Measurements from ENCODE around the gene ERBB4.
A peak's percentile ranks its signal among the peaks of the same experiment; 100 is the strongest.

ERBB4 gene

DNA sequence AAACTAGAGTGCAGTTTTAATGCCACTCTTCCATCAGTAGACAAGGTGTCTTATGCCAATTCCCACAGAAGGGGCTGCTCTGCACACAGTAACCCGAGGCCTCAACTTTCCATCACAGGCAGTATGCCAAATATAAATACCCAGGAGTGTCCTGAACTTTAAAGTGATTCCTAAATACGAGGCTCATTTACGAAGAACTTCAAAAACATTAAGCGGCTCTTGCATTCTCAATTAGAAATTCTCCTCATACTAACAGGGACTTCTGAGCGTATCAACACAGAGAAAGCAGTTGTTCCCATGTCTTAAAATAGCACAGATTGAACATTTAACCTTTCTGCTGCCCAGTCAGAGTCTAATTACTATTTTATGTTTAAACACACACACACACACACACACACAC lies 638.6 kb downstream of the ERBB4 start:
- no peak for DNase-seq

DNA sequence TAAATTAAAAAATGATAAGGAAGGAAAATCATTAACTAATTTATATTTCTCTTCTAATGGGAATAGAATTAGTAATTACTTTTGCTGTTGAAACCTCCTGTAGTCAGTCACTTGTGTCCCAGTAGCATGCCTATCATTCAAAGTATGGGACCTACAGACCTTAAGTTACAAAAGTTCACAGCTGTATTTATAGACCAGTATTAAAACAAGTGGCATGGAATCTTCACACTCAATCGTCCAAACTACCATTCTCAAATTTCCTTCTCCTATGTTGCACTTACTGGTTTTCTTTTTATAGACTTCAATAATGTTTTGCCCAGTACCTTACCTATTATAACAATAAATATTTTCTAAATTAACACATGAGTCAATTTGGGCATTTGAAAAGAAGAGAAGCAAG lies 639.9 kb downstream of the ERBB4 start:
- DNase-seq: no peak

DNA sequence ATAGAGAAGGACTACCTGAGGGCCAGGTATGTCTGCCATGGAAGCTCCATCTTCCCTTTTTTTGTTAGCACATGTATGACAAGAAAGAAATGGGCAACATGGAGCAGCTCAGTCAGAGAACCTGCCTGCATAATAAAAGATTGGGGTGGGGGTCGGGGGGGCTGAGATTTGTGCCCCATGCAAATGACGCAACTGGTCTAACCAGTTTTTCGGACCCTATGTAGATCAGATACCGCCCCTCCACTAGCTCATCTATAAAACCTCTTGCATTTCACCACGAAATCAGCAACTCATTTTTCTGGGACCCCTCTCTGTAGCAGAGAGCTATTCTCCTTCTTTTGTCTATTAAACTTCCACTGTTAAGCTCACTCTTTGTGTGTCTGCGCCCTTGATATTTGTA lies 657.2 kb downstream of the ERBB4 start:
- DNase-seq: no peak

DNA sequence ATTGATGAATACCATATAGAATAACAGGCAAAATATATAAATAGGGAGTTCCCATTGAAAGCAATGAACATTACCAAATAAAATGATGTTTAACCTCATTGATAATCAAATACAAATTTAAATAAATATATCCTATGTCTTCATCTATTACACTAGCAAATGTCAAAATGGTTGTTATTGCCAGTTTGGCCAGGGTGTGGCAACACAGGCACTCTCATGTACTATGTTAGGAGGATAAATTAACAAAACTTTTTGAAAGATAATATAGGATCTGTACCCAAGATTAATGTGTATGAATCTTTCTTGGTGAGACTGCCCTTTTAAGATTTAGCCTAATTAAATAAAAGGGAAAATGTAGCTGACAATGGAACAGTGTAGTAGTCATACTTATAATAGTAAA lies 659.3 kb downstream of the ERBB4 start:
- DNase-seq: no peak

DNA sequence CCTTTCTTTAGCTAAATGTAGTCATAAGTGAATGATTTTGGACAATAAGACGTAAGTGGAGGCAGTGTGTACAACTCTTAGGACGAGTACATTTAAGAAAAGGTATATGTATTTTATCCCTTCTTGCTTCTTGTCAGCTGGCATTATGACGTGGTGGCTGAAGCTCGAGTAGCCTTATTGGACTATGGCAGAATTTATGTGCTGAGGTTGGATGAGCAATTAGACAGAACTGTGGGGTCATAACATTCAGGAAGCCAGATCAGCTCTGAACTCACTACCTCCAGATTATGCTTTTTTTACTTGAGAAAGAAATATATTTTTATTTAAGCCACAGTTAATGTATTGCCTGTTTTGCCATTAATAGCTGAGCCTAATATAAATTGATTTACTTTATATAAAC lies 661.5 kb downstream of the ERBB4 start:
- DNase-seq: no peak

DNA sequence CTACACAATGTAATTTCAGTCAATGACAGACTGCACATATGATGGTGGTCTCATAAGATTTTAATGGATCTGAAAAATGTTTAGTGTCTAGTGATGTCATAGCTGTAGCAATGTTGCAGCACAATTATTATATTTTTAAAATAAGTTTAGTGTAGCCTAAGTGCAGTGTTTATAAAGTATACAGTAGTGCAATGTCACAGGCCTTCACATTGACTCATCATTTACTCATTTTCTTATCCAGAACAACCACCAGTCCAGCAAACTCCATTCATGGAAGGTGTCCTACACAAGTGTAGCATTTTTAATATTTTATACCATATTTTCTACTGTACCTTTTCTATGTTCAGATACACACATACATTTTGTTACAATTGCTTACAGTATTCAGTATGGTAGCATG lies 663.1 kb downstream of the ERBB4 start:
- no peak for DNase-seq

DNA sequence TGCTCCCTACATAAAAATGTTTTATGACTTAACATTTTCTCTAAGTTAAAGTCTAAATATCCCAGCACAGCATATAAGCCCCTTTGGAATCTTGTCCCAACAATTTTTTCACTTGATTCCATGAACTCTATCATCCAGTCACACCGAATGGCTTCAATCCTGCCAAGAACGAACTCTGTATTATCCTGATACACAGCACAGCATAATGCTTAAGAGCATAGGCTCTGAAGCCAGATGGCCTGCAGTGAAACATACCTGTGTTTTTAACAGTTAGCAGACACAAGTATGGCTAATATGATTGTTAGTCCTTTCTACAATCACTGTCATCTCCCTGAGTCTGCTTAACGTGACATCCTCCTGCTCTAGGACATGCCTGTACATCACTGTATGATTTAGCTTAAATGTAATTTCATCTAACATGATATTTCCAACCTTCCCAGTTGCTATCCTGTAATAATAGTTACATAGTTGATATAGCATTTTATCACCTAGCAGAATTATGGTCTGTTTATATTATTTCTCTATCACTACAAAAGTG lies 669.5 kb downstream of the ERBB4 start:
- DNase-seq: no peak

DNA sequence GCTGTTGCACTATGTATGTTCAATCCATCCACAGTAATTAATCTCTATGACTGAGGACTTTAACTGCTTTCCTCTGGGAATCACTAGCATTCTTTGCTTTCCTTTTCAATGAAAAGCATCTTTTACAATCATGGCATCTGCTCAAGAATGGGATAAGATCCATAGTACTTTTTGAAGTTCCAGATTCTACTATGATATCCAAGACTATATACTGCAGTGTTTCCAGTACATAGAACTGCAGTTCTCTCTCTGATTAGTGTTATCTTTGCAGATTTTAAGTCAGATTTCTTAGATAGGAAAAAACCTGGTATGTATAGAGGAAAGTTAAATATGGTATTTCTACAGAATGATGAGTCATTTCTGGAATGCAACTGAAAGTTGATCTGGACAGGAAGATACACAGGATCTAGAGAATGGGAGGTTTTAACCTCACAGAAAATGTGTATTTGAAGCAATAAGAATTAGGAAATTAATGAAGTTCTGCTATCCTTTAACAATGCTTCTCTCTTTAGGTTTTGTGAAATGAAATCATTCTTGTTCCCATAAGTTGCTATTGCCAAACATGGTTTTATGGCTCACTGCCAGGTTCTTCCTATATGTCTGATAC lies 670.7 kb downstream of the ERBB4 start:
- DNase-seq: peak; percentile 22

DNA sequence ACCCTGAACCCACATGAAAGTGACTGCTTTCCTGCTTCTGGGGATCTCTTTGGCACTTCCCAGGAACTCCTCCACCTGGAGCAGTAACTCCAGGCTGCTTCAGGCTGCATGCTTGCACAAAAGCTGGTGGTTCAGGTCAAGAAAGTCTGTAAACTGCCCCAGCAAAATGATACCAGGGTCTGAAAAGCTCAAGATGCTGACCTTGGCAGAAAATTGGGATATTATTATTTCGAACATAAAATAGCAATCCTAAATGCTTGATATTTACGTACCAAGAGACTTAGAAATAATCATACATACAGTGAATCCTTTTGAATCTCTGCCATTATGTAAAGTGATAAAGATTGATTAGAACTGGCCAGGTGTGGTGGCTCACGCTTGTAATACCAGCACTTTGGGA lies 674.3 kb downstream of the ERBB4 start:
- DNase-seq: no peak

DNA sequence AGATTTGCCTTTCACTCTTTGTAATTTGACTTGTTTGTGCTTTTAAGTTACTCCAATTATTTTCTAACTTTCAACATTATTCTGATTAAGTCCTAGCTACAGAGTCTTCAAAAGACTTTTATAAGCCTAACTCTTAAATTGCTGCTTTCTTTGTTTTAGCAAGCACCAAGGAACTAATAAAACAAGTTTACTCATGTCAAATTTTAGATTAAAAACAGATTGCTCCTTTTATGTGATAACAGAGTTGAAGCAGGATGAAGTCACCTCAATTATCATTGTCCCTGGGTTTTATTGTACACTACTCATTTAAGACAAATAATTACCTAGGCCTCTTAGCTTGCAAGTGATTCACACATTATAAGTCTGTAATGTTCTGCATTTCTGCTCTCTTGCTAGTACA lies 678.4 kb downstream of the ERBB4 start:
- DNase-seq: no peak

DNA sequence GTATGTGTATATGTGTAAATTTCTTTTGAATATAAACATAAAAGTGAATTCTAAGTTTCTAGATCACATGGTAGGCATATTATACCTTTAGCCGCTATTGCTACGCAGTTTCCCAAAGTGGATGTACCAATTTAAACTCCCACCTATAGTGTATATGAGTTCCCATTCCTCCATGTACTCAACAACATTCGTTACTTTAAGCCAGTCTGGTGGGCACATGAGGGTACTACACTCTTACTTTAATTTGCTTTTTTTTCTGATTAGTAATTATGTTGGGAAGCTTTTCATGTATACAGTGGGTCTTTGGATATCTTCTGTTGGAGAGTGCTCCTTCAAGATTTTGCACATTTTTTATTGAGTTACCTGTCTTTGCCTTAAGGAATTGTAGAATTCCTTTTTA lies 683.8 kb downstream of the ERBB4 start:
- DNase-seq: no peak

DNA sequence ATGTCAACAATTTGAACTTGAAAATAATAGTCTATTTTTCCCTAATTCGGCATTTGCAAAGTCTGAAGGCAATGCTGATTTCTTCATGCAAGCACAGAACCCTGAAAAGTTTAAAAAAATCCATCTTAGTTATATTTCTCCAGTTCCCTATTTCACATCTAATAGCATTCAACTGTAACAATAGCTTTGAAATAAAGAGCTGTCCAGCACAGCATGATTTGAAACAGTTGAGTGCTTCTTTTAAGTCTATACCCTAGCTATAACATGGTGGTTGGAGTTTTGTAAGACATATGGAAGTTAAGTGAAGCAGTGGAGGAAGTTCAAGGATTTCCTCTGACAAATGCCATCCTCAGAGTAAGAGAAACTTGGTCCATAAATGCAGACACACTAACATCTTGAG lies 691.9 kb downstream of the ERBB4 start:
- no peak for DNase-seq

DNA sequence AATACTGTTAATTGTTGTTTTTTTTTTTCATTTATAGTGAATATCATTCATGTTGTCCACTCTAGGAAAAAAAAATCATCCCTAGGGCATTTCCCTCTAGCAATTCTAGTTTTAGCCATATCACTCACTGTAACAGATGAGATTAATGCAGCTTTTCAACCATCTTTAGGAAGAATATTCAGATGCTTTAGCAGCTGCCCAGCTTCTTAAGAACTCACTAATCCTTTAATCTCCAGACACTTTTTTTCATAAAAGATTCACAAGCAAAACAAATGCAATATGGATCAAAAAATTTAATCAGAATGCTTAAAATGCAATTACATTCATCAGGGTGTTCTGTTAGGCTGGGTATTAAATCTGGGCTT lies 692.6 kb downstream of the ERBB4 start:
- DNase-seq: no peak

DNA sequence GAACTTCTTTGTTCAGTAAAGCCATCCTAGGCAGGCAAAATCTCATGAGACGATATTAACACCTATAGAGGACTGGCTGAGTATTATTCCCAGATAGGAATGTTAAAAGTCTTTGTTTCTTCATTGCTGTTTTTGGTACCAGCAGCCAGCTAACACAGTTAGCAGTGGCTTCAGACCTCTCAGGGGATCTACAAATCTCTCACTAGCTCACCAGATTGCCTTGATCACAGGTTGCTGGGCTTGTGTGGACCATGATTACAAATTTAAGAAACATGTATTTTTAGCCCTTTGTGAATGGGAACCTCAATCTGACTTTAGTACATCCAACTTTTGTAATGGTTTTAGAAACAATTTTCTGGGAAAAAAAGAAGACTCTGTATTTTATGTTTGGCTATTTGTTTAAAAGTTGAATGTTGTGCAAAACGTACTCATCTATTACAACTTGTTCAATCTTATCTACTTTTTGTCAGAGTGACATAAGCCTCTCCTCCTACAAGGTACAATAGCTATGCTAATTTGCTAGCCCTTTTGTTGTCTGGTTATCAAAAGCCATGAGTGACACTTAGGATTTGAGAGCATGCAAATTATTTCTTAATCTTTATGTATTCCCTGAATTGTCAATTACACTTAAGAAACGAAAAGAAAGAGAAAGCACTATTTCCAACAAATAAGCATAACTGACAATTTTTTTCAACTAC lies 693.1 kb downstream of the ERBB4 start:
- no peak for DNase-seq

DNA sequence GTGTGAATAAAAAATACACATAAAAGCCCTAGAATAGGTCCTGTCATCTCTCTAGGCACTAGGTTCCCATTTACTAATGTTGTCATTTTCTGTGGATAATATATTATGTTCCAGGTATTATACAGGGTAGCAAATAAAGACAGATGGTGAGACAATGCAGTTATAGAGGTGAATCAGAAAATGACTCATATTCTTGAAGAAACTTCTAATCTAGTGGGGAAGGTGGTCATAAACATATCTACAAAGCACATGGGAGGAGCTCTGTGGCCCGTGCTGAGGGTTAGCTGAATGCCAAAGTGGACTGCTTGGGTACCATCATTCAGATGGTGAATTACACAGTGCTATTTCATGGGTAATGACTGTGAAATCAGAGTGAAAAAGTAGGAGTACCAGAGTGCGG lies 700.9 kb downstream of the ERBB4 start:
- DNase-seq: no peak

DNA sequence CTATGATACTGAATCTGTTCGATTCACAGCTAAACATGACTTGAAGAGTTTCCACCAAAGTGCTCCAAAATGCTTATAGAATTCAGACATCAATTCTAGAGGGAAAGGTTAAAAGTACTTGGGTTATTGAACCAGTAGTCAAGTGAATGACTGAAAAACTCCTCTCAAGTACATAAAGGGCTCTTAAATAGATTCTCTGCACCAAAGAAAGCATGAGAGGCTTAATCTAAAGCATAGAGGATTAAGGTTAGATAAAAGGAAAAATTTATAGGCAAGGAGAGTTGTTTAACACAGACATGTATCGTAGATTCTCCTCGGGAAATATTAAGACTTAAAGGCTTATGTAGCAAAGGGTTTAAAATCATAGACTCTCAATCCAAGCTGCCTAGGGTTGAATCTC lies 701.4 kb downstream of the ERBB4 start:
- no peak for DNase-seq

DNA sequence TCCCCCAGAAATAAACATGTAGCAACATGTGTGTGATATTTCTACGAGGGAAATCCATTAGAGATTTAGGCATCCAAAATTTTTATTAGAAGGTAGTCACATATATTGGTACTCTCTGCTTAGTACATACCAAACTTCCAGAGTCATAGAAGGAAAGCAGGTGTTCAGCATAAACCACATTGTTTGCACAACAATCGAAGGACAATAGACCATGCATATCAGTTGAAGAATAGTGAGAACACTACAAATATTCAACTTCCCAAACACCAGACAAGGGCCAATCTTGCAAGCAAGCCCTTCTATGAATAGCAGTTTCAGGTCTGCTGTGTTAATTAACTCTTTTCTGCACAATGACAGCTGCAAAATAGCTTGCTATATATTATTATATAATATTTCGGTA lies 702.2 kb downstream of the ERBB4 start:
- no peak for DNase-seq

DNA sequence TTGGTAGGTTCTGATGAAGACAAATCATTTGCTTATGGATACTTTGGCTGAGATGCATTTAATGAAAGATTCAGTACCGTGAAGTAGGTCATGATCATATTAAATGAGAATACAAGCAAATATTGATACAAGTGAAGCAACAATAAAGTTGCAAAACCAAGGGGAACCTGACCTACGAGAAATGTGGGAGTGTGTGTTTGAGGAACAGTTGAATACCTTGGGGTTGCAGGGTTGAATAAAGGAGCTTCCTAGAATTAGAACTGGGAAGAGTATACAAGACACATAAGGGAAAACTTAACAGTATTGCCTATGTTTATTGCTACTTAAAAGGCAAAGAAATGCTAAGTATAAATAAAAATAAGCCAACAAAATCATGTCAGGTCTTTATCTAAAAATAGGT lies 702.9 kb downstream of the ERBB4 start:
- no peak for DNase-seq

DNA sequence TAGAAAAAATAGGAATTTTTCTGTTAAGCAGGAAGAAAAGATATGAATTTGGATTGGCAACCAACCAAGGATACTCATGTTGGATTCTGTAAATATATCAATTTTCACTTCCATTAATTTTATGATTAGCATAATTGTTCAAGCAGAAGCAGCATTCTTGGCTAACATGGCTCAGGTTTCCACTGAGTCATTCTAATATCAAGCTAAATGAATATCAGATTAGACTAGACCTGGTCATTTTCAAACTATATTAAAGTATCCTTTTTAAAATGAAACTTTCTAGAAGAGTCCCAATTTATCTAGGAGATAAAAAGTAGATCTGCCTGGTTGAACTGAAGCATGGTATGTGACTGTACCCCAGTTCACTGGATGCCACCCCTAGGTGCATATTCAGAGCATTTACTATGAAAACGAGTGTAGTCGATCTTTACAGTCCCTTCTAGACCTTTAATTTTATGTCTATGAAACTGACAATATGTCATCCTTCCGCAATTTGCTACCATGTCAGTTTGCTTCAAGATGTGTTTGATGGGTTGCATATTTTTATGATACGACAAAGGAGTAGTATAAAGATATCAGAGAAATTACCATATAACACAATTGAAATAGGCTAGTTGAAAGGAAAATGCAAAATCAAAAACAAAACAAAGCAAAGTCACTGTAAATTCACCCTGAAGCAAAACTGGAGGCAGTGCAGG lies 704.9 kb downstream of the ERBB4 start:
- no peak for DNase-seq

DNA sequence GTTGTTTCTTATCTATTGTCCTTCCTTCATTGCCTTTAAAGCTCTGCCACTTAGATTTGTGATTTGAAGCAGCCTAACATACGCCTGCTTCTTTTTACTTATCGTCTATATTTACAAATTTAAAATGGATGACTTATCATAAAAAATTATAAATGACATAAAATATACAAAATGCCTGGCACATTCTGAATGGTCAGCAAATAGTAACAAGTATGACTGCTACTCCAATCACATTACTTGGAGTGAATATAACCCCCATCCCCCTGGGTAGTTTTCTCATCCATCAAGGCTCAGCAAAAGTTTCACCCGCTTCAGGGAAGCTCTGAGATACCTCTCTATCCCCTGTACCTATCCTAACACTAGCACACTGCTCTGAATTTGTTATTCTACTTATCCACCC lies 708.9 kb downstream of the ERBB4 start:
- no peak for DNase-seq

DNA sequence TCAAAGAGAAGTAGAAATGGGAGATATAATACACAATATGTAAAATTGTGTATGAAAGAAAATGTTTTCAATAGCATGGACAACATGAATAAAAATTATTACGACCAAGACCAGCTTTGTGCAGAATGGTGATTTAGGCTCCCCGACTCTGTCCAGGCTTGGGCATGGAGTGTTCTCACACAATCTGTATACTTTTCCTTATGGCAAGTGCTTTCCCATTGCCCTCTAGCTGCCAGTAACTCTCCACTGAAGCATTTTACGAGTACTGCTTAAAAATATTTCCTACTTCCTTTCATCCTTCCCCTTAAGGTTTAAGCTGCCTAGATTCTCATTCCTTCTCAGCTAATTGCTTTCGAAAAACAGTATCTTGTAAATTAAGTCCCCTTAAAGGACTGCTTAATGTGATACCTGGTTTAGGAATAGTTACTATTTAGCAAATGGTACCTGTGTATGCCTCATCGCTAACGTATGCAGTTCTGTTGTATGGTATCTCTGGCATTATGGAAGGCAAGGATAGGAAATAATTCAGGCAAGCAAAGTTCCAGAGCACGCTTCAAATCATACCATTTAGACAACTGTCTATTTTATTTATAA lies 714.6 kb downstream of the ERBB4 start:
- DNase-seq: no peak

DNA sequence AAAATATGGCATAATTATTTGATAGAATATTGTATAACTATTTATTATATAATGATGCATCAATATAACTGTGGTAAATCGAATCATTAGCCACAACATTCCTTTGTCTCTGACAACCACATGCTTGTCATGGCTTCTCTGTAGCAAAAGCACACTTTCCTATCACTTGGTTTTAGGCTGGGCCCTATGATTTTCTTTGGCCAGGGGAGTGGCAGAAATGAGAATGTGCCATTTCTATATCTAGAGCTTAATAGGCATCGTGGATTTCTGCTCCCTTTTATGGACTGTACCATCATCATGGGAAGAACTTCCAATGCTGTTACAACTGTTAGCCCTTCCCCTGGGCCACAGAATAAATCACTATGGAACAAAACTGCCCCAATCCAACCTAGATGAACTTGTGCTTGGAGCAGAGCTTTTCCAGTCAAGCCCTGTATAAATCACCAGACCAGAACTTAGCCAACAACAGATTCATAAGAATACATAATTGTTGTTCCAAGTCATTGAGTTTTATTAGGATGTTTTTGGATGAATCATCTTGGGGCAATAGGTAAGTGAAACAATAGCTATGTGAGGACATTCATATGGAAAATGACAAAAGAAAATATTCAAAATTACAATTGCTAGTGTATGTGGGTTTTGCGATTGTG lies 715.8 kb downstream of the ERBB4 start:
- DNase-seq: peak; percentile 0

DNA sequence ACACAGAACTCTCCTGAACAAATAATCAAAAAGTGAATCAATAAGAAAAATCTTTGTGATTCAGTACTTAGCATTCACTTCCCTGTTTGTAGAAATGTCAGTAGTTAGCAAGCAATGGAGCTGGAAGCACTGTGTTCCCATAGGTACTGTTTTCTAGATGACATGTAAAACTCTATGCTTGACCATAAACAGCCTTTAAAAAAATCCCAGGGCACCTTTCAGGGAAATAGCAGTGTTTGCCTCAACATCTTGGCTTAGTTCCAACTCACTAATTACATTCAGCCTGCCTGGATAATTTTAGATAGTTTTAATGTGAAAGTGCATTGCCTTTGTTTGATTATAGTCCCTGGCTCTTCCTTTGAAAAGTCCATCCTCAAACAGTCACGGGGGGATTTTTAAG lies 721.8 kb downstream of the ERBB4 start:
- DNase-seq: no peak
